ENCODE measurements around the gene LRP1B.

The LRP1B gene

GRCh38 chr2:140526575-140526974 lies 1604.2 kb downstream of the LRP1B start:
- H3K4me1 ChIP-seq (ENCODE audit: control insufficient read depth, low read depth, low read length), result no peaks in the 10 kb centered on the region

DNA sequence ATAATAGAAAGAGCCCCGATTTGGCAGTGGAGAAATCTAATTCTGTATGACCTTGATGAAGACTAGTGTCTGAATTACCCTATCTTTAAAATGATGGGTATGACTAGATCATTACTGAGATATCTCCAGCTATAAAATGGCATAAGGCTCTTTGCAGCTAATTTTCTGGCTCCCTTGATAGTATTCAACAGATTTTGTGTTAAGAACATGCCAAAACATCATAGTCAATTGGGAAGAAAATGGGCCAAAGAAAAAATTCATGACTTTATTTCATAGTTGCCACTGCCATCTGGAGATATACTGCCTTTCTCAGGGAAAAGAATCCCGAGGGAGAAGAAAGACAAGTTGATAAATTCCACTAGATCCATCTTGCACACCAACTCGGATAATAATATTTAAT lies 1618.7 kb downstream of the LRP1B start:
- no peak overlapping the region for H4K5ac ChIP-seq (ENCODE audit: low read length)
- no peaks in the 10 kb centered on the region for H3K4me1 ChIP-seq (ENCODE audit: control insufficient read depth, low read depth, low read length)
- H3K4me2 ChIP-seq (ENCODE audit: low read length), result no peak overlapping the region
- no peak overlapping the region for H3K27ac ChIP-seq (ENCODE audit: low read depth, low read length)
- no peaks in the 10 kb centered on the region for H3K79me2 ChIP-seq (ENCODE audit: control insufficient read depth, insufficient read depth, low read length)
- no peak overlapping the region for H3K9ac ChIP-seq (ENCODE audit: low read length)
- H3K18ac ChIP-seq (ENCODE audit: low read length), result no peak overlapping the region
- WGBS (ENCODE audit: extremely low coverage, insufficient coverage, low lambda C conversion rate), result no CpG with 5 or more reads among the region's 3 CpGs
- no peak overlapping the region for H2BK15ac ChIP-seq (replicated peaks; ENCODE audit: low read depth)
- H4K8ac ChIP-seq (ENCODE audit: low read depth, low read length), result no peak overlapping the region
- no peak for DNase-seq
- no peak overlapping the region for H3K4me3 ChIP-seq (ENCODE audit: low read length)
- no peak overlapping the region for H2AK5ac ChIP-seq (ENCODE audit: low read length)
- no peaks in the 10 kb centered on the region for H3K79me1 ChIP-seq (ENCODE audit: low read length)
- H2BK5ac ChIP-seq (ENCODE audit: low read length), result no peak overlapping the region
- H3K27me3 ChIP-seq (ENCODE audit: insufficient read depth, low read length, poor library complexity), result no peaks in the 10 kb centered on the region
- H3K36me3 ChIP-seq (ENCODE audit: control insufficient read depth, insufficient read depth, low read length), result no peaks in the 10 kb centered on the region
- no peak overlapping the region for H2BK120ac ChIP-seq (ENCODE audit: low read depth, low read length)
- no peak overlapping the region for H3K56ac ChIP-seq (ENCODE audit: low read length)
- no peak overlapping the region for H3K23ac ChIP-seq (ENCODE audit: low read length)
- H3K4ac ChIP-seq (ENCODE audit: low read depth, low read length), result no peak overlapping the region

More at GRCh38 chr2:140526575-140526974, 1604.2 kb downstream of the LRP1B start:
- H2BK15ac ChIP-seq (replicated peaks; ENCODE audit: low read depth), result no peak overlapping the region
- no peak overlapping the region for H2BK120ac ChIP-seq (ENCODE audit: low read depth, low read length)
- no peak overlapping the region for H3K4ac ChIP-seq (ENCODE audit: low read depth, low read length)
- DNase-seq, result peak; percentile 64
- H3K79me2 ChIP-seq (ENCODE audit: control insufficient read depth, insufficient read depth, low read length), result no peaks in the 10 kb centered on the region
- H3K4me2 ChIP-seq (ENCODE audit: low read length), result no peak overlapping the region
- H3K56ac ChIP-seq (ENCODE audit: low read length), result no peak overlapping the region
- H3K9ac ChIP-seq (ENCODE audit: low read length), result no peak overlapping the region
- H3K23ac ChIP-seq (ENCODE audit: low read length), result no peak overlapping the region
- H4K8ac ChIP-seq (ENCODE audit: low read depth, low read length), result no peak overlapping the region
- no peak overlapping the region for H3K18ac ChIP-seq (ENCODE audit: low read length)
- no peak overlapping the region for H2AK5ac ChIP-seq (ENCODE audit: low read length)
- H2BK5ac ChIP-seq (ENCODE audit: low read length), result no peak overlapping the region
- H3K27me3 ChIP-seq (ENCODE audit: insufficient read depth, low read length, poor library complexity), result no peaks in the 10 kb centered on the region
- H3K4me3 ChIP-seq (ENCODE audit: low read length), result no peak overlapping the region
- H3K79me1 ChIP-seq (ENCODE audit: low read length), result no peaks in the 10 kb centered on the region
- H3K36me3 ChIP-seq (ENCODE audit: control insufficient read depth, insufficient read depth, low read length), result no peaks in the 10 kb centered on the region
- H3K27ac ChIP-seq (ENCODE audit: low read depth, low read length), result no peak overlapping the region
- H4K5ac ChIP-seq (ENCODE audit: low read length), result no peak overlapping the region

- Histone ChIP-seq H3K4me3 (ENCODE audit: low read length) (no peak overlapping the region), H3K36me3 (ENCODE audit: control insufficient read depth, insufficient read depth, low read length) (no peaks in the 10 kb centered on the region), H2BK5ac (ENCODE audit: low read length) (no peak overlapping the region), H3K9ac (ENCODE audit: low read length) (no peak overlapping the region), H3K23ac (ENCODE audit: low read length) (no peak overlapping the region), H2BK120ac (ENCODE audit: low read depth, low read length) (no peak overlapping the region), H4K8ac (ENCODE audit: low read depth, low read length) (no peak overlapping the region), H2BK15ac (replicated peaks; ENCODE audit: low read depth) (no peak overlapping the region), H3K4ac (ENCODE audit: low read depth, low read length) (no peak overlapping the region), H3K18ac (ENCODE audit: low read length) (no peak overlapping the region), H3K56ac (ENCODE audit: low read length) (no peak overlapping the region), H3K4me2 (ENCODE audit: low read length) (no peak overlapping the region), H3K79me2 (ENCODE audit: control insufficient read depth, insufficient read depth, low read length) (no peaks in the 10 kb centered on the region), H3K79me1 (ENCODE audit: low read length) (no peaks in the 10 kb centered on the region), H3K27me3 (ENCODE audit: insufficient read depth, low read length, poor library complexity) (no peaks in the 10 kb centered on the region), H3K27ac (ENCODE audit: low read depth, low read length) (no peak overlapping the region), H3K4me1 (ENCODE audit: control insufficient read depth, low read depth, low read length) (no peaks in the 10 kb centered on the region), H4K5ac (ENCODE audit: low read length) (no peak overlapping the region), H2AK5ac (ENCODE audit: low read length) (no peak overlapping the region)
- no CpG with 5 or more reads among the region's 6 CpGs for WGBS (ENCODE audit: extremely low coverage, insufficient coverage, low lambda C conversion rate)
- no peak for DNase-seq
Measured at GRCh38 chr2:140509765-140510164, 1621.1 kb downstream of the LRP1B start.

GRCh38 chr2:140508756-140509155 lies 1622.1 kb downstream of the LRP1B start:
- no peak overlapping the region for H3K9ac ChIP-seq (ENCODE audit: low read length)
- H3K23ac ChIP-seq (ENCODE audit: low read length), result no peak overlapping the region
- H2BK120ac ChIP-seq (ENCODE audit: low read depth, low read length), result no peak overlapping the region
- H3K36me3 ChIP-seq (ENCODE audit: control insufficient read depth, insufficient read depth, low read length), result no peaks in the 10 kb centered on the region
- WGBS (ENCODE audit: extremely low coverage, insufficient coverage, low lambda C conversion rate), result no CpG with 5 or more reads among the region's 4 CpGs
- H2BK5ac ChIP-seq (ENCODE audit: low read length), result no peak overlapping the region
- H3K4ac ChIP-seq (ENCODE audit: low read depth, low read length), result no peak overlapping the region
- no peaks in the 10 kb centered on the region for H3K79me2 ChIP-seq (ENCODE audit: control insufficient read depth, insufficient read depth, low read length)
- H3K4me2 ChIP-seq (ENCODE audit: low read length), result no peak overlapping the region
- no peak overlapping the region for H3K18ac ChIP-seq (ENCODE audit: low read length)
- DNase-seq, result peak; percentile 14
- H3K27me3 ChIP-seq (ENCODE audit: insufficient read depth, low read length, poor library complexity), result no peaks in the 10 kb centered on the region
- H3K4me1 ChIP-seq (ENCODE audit: control insufficient read depth, low read depth, low read length), result no peaks in the 10 kb centered on the region
- H3K79me1 ChIP-seq (ENCODE audit: low read length), result no peaks in the 10 kb centered on the region
- H3K56ac ChIP-seq (ENCODE audit: low read length), result no peak overlapping the region
- no peak overlapping the region for H4K8ac ChIP-seq (ENCODE audit: low read depth, low read length)
- no peak overlapping the region for H3K4me3 ChIP-seq (ENCODE audit: low read length)
- H2AK5ac ChIP-seq (ENCODE audit: low read length), result no peak overlapping the region
- no peak overlapping the region for H3K27ac ChIP-seq (ENCODE audit: low read depth, low read length)
- no peak overlapping the region for H4K5ac ChIP-seq (ENCODE audit: low read length)
- no peak overlapping the region for H2BK15ac ChIP-seq (replicated peaks; ENCODE audit: low read depth)

- H3K36me3 ChIP-seq (ENCODE audit: control insufficient read depth, insufficient read depth, low read length), result no peaks in the 10 kb centered on the region
- no peaks in the 10 kb centered on the region for H3K79me1 ChIP-seq (ENCODE audit: low read length)
- WGBS (ENCODE audit: extremely low coverage, insufficient coverage, low lambda C conversion rate), result no CpG with 5 or more reads among the region's 2 CpGs
- H3K23ac ChIP-seq (ENCODE audit: low read length), result no peak overlapping the region
- H3K4me2 ChIP-seq (ENCODE audit: low read length), result no peak overlapping the region
- no peaks in the 10 kb centered on the region for H3K79me2 ChIP-seq (ENCODE audit: control insufficient read depth, insufficient read depth, low read length)
- no peak overlapping the region for H2AK5ac ChIP-seq (ENCODE audit: low read length)
- H4K8ac ChIP-seq (ENCODE audit: low read depth, low read length), result no peak overlapping the region
- no peak overlapping the region for H3K9ac ChIP-seq (ENCODE audit: low read length)
- H3K4me3 ChIP-seq (ENCODE audit: low read length), result no peak overlapping the region
- H2BK15ac ChIP-seq (replicated peaks; ENCODE audit: low read depth), result no peak overlapping the region
- H3K18ac ChIP-seq (ENCODE audit: low read length), result no peak overlapping the region
- H3K27ac ChIP-seq (ENCODE audit: low read depth, low read length), result no peak overlapping the region
- no peak overlapping the region for H3K4ac ChIP-seq (ENCODE audit: low read depth, low read length)
- no peaks in the 10 kb centered on the region for H3K4me1 ChIP-seq (ENCODE audit: control insufficient read depth, low read depth, low read length)
- no peak overlapping the region for H3K56ac ChIP-seq (ENCODE audit: low read length)
- peak; percentile 8 for DNase-seq
- no peak overlapping the region for H4K5ac ChIP-seq (ENCODE audit: low read length)
- H2BK120ac ChIP-seq (ENCODE audit: low read depth, low read length), result no peak overlapping the region
- no peaks in the 10 kb centered on the region for H3K27me3 ChIP-seq (ENCODE audit: insufficient read depth, low read length, poor library complexity)
- H2BK5ac ChIP-seq (ENCODE audit: low read length), result no peak overlapping the region
Measured at GRCh38 chr2:140506606-140507005, 1624.2 kb downstream of the LRP1B start.

GRCh38 chr2:140504601-140505000 lies 1626.2 kb downstream of the LRP1B start:
- no peaks in the 10 kb centered on the region for H3K79me1 ChIP-seq (ENCODE audit: low read length)
- WGBS (ENCODE audit: extremely low coverage, insufficient coverage, low lambda C conversion rate), result 100% methylated on average over 2 of the region's 2 CpGs
- H3K9ac ChIP-seq (ENCODE audit: low read length), result no peak overlapping the region
- H3K27ac ChIP-seq (ENCODE audit: low read depth, low read length), result no peak overlapping the region
- DNase-seq, result no peak
- H4K5ac ChIP-seq (ENCODE audit: low read length), result no peak overlapping the region
- H3K18ac ChIP-seq (ENCODE audit: low read length), result no peak overlapping the region
- H4K8ac ChIP-seq (ENCODE audit: low read depth, low read length), result no peak overlapping the region
- no peak overlapping the region for H3K56ac ChIP-seq (ENCODE audit: low read length)
- no peak overlapping the region for H3K4me2 ChIP-seq (ENCODE audit: low read length)
- H3K36me3 ChIP-seq (ENCODE audit: control insufficient read depth, insufficient read depth, low read length), result no peaks in the 10 kb centered on the region
- no peaks in the 10 kb centered on the region for H3K27me3 ChIP-seq (ENCODE audit: insufficient read depth, low read length, poor library complexity)
- H3K79me2 ChIP-seq (ENCODE audit: control insufficient read depth, insufficient read depth, low read length), result no peaks in the 10 kb centered on the region
- no peak overlapping the region for H3K4ac ChIP-seq (ENCODE audit: low read depth, low read length)
- no peaks in the 10 kb centered on the region for H3K4me1 ChIP-seq (ENCODE audit: control insufficient read depth, low read depth, low read length)
- H2BK15ac ChIP-seq (replicated peaks; ENCODE audit: low read depth), result no peak overlapping the region
- no peak overlapping the region for H3K23ac ChIP-seq (ENCODE audit: low read length)
- no peak overlapping the region for H2BK5ac ChIP-seq (ENCODE audit: low read length)
- H2AK5ac ChIP-seq (ENCODE audit: low read length), result no peak overlapping the region
- H3K4me3 ChIP-seq (ENCODE audit: low read length), result no peak overlapping the region
- H2BK120ac ChIP-seq (ENCODE audit: low read depth, low read length), result no peak overlapping the region
